GM18909 (cell line): ENCODE results near the gene CCDC88A.
"Not testable (repeated sequence)": the region's sequence is repeated elsewhere in the genome, so short reads cannot be mapped to it uniquely, and the experiment has no call there.

Experiments
- ATAC-seq: cut with Tn5 transposase; IDR thresholded peaks from one replicate; pipeline ENCODE4 v1.9.1; 2021; ENCODE audit warnings: mild to moderate bottlenecking; ENCODE audit not compliant: unreplicated experiment, poor library complexity

The CCDC88A gene

DNA sequence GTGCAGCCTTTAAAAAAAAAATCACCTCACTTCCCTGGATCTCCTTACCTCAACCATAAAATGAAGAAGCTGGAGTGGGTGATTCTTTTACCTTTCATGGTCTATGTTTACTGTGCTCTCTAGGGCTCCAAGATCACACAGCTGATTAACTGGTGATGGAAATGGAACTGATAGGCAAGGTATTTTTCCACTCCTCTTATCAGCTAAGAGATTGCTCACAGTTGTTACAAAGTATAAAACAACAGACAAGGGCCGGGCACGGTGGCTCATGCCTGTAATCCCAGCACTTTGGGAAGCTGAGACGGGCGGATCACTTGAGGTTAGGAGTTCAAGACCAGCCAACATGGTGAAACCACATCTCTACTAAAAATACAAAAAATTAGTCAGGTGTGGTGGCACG, 172.6 kb downstream of the CCDC88A start:
- no peak for ATAC-seq

GRCh38 chr2:55245411-55245810, 174.2 kb downstream of the CCDC88A start:
- ATAC-seq = no peak

DNA sequence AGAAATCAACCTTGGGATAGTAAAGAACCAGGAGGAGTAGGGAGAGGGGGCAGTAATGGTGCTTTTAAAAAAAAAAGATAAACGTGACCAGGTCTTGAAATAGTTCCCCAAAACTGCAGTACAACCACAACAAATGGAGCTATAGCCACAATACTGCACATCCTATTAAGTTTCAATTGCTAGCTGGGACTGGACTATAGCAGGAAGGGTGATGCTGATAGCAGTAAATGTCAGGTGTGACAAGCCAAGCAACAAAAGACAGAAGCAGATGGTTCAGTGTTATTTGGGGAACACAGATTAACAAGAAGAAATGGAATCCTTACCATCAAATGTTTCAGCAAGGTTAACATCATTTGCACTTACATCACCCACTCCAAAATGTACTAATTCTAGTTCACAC, 177.0 kb downstream of the CCDC88A start:
- ATAC-seq = no peak

GRCh38 chr2:55241582-55241981, 178.1 kb downstream of the CCDC88A start:
- ATAC-seq = not testable (repeated sequence)

- no peak for ATAC-seq
Observed at GRCh38 chr2:55239656-55240222, 179.9 kb downstream of the CCDC88A start.
